ENCODE results near the gene ALDH4A1. TPM values are rescaled to one million over a fixed set of nuclear protein-coding genes. Genes with fewer than 3 reads are reported as not detected.
"Not testable (repeated sequence)": the region's sequence is repeated elsewhere in the genome, so short reads cannot be mapped to it uniquely, and the experiment has no call there.

The ALDH4A1 gene
- total RNA-seq, 1 donor from 2014 or later, result 16.6 TPM

DNA sequence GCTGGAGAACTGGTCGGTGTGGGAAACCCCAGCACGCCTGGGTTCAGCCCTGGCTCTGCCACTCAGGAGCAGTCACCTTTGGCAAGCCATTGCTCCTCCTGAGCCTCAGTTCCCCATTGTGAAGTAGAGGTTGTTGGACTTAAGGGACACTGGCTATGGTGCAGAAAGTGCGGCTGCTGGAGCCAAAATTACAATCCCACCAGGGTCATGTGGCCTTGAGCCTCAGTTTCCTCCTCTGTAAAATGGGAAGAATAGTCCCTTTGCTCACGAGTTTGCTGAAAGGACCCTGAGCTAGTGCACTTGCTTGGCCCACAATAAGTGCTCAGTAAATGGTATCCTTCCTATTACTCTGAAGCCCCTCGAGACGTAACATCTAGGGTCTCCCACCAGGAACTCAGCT lies 28.3 kb downstream of the ALDH4A1 start:
- Histone ChIP-seq H3K4me1 (no peaks in the 10 kb centered on the region), H3K27me3 (no peaks in the 10 kb centered on the region), H3K9me3 (no peaks in the 10 kb centered on the region), H3K27ac (no peak overlapping the region), H3K36me3 (peaks cover 6 to 10% of the 10 kb centered on the region in 2 donors), H3K4me3 (no peak overlapping the region)
- DNase-seq (ENCODE audit: low spot score in 2 of 2), result no peak
- intact Hi-C loops (cut with DNase I), result no loop called here
- TF ChIP-seq, protein P1, sequence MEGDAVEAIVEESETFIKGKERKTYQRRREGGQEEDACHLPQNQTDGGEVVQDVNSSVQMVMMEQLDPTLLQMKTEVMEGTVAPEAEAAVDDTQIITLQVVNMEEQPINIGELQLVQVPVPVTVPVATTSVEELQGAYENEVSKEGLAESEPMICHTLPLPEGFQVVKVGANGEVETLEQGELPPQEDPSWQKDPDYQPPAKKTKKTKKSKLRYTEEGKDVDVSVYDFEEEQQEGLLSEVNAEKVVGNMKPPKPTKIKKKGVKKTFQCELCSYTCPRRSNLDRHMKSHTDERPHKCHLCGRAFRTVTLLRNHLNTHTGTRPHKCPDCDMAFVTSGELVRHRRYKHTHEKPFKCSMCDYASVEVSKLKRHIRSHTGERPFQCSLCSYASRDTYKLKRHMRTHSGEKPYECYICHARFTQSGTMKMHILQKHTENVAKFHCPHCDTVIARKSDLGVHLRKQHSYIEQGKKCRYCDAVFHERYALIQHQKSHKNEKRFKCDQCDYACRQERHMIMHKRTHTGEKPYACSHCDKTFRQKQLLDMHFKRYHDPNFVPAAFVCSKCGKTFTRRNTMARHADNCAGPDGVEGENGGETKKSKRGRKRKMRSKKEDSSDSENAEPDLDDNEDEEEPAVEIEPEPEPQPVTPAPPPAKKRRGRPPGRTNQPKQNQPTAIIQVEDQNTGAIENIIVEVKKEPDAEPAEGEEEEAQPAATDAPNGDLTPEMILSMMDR (IDR thresholded peaks at IDR 0.05), result no peak

DNA sequence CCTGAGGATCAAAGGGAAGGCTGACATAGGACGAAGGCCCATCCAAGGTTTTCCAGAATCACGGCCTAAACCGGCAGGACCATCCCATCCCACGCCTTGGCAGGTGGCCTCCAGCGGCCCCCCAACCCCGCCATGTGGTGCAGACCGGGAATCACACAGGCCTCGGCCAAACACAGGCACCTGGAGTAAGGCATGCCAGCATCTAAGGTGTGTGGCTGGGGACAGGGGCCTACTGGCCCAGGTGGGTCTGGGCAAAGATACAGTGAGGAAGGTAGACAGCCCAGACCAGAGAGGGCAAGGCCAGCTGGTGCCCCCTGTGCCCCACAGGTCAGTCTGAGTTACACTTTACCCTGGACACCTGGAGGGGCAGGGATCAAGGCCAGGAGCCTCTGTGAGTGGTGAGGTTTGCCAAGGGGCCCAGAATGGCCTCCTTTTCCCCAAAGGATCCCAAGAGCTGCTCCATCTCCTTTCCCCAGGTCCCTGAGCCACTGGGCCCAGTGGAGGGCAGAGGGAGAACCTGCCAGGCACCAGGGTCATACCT lies 30.2 kb downstream of the ALDH4A1 start:
- TF ChIP-seq, protein P1 (IDR thresholded peaks at IDR 0.05), result no peak
- intact Hi-C loops (cut with DNase I), result no loop called here
- H3K27me3 ChIP-seq, result no peaks in the 10 kb centered on the region
- no peaks in the 10 kb centered on the region for H3K4me1 ChIP-seq
- H3K4me3 ChIP-seq, result no peak overlapping the region
- no peaks in the 10 kb centered on the region for H3K9me3 ChIP-seq
- peaks cover 6 to 10% of the 10 kb centered on the region in 2 donors for H3K36me3 ChIP-seq
- no peak overlapping the region for H3K27ac ChIP-seq
- no peak for DNase-seq (ENCODE audit: low spot score in 2 of 2)

DNA sequence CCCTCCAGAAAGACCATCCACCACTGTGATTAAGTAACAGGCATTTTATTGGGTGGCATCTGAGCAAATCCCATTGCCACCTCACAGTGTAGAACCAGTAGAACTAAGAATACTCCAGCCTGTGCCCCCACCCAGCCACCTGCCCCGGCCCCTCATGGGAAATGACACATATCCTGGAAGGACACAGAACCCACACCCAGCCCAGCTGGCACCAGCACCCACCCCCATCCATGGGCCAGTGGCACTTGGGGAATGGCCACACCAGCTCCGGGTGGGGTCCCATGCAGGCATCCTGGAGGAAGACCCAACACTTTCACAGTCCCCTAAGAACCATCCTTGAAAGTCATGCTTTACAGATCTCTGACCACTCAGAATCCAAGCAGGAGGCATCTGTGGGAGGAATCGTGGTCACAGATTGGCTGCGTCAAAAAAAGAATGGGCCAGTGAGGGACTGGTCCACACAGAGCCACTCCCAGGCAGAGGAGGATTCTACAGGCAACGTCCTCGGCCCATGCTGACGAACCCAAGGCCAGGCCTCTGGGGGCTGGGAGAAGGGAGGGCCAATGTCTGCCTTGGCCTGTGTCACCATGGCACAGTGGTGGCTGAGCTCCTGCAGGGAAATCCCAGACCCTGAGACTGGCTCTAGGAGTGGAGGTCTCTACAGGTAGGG lies 30.8 kb downstream of the ALDH4A1 start:
- no peaks in the 10 kb centered on the region for H3K27me3 ChIP-seq
- no peak overlapping the region for H3K4me3 ChIP-seq
- H3K36me3 ChIP-seq, result peaks cover 6 to 10% of the 10 kb centered on the region in 2 donors

DNA sequence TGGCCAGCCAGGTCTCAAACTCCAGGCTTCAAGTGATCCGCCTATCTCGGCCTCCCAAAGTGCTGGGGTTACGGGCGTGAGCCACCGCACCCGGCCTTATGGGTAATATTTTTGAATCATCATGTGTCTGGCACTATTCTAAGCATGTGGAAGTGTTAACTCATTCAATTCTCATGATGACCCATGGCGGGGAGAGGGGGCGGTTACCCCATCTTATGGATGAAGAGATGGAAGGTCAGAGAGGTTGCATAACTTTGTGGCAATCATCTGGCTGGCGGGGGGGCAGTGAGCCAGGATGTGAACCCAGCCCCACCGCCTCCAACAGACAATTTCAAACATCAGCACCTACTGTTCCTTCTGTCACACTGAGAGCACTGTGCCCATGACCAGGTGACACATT lies 31.4 kb downstream of the ALDH4A1 start:
- TF ChIP-seq, protein P1 (IDR thresholded peaks at IDR 0.05), result no peak
- H3K27ac ChIP-seq, result no peak overlapping the region
- H3K4me1 ChIP-seq, result no peaks in the 10 kb centered on the region
- no peaks in the 10 kb centered on the region for H3K27me3 ChIP-seq
- intact Hi-C loops (cut with DNase I), result no loop called here
- H3K36me3 ChIP-seq, result peaks cover 6 to 10% of the 10 kb centered on the region in 2 donors
- H3K9me3 ChIP-seq, result no peaks in the 10 kb centered on the region
- H3K4me3 ChIP-seq, result no peak overlapping the region
- DNase-seq (ENCODE audit: low spot score in 2 of 2), result no peak

More for the DNA sequence above, 30.8 kb downstream of the ALDH4A1 start:
- no peaks in the 10 kb centered on the region for H3K4me1 ChIP-seq
- no peak overlapping the region for H3K27ac ChIP-seq
- intact Hi-C loops (cut with DNase I), result no loop called here
- no peaks in the 10 kb centered on the region for H3K9me3 ChIP-seq
- DNase-seq (ENCODE audit: low spot score in 2 of 2), result no peak
- TF ChIP-seq, protein P1 (IDR thresholded peaks at IDR 0.05), result no peak

DNA sequence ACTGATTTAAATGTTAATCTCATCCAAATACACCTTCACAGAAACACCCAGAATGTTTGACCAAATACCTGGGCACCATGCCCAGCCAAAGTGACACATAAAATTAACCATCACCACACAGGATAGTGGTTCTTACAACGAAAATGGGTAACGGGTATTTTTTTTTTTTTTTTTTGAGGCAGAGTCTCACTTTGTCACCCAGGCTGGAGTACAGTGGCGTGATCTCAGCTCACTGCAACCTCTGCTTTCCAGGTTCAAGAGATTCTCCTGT lies 31.8 kb downstream of the ALDH4A1 start:
- H3K4me1 ChIP-seq; H3K27ac ChIP-seq; H3K9me3 ChIP-seq; H3K4me3 ChIP-seq; H3K27me3 ChIP-seq; intact Hi-C loops (cut with DNase I); DNase-seq (ENCODE audit: low spot score in 2 of 2): not testable (repeated sequence)
- peaks cover 6 to 10% of the 10 kb centered on the region in 2 donors for H3K36me3 ChIP-seq

DNA sequence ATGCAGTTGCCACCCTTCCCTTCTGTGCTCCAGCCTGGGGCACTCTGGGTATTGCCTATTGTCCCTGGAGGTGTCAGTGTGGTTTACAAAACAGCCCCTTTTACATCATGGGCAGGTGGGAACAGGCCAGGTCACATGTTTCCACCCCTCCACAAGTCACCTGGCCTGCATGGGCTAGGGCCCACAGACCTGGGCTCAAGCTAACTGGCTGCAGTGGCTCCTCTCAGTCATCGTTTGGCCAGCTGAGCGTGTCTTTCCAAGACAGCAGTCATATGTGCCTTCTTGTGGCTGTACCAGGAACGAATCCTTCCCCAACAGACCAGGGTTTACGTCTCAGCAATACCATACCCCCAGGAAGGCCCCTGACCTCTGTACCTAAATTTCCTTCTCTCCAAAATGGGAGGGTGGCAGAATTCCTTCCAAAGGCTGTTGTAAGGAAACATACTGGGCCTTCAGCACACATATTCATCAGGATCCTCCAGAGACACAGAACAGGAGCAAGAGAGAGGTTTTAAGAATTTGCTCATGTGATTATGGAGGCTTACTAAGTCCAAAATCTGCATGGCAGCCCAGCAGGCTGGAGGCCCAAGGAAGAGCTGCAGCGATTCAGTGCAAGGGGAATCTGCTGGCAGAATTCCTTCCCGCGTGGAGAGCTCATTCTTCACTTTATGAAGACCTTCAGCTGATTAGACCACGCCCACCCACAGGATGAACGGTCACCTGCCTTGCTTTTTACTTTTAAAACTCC lies 32.3 kb downstream of the ALDH4A1 start:
- H3K27ac ChIP-seq, result no peak overlapping the region
- no peaks in the 10 kb centered on the region for H3K4me1 ChIP-seq
- H3K27me3 ChIP-seq, result no peaks in the 10 kb centered on the region
- no peak for DNase-seq (ENCODE audit: low spot score in 2 of 2)
- H3K36me3 ChIP-seq, result peaks cover 6 to 10% of the 10 kb centered on the region in 2 donors
- intact Hi-C loops (cut with DNase I), result no loop called here
- TF ChIP-seq, protein P1 (IDR thresholded peaks at IDR 0.05), result no peak
- no peak overlapping the region for H3K4me3 ChIP-seq
- H3K9me3 ChIP-seq, result no peaks in the 10 kb centered on the region

Data from ascending aorta (tissue), 2 donors.